ENCODE results near the gene IL3. TPM values are rescaled to one million over a fixed set of nuclear protein-coding genes. Genes with fewer than 3 reads are reported as not detected.

IL3 gene
- total RNA-seq, 1 donor from 2014 or later, result not detected

GRCh38 chr5:132079619-132080018 is 19.2 kb downstream of the IL3 start:
- Mint-ChIP-seq H3K9me3 (ENCODE audit: unreplicated experiment) (peaks cover 7% of the 10 kb centered on the region), H3K4me3 (ENCODE audit: unreplicated experiment) (no peak overlapping the region), H3K27ac (ENCODE audit: unreplicated experiment) (no peak overlapping the region), H3K4me1 (ENCODE audit: low read depth, unreplicated experiment) (no peaks in the 10 kb centered on the region), H3K36me3 (ENCODE audit: unreplicated experiment) (no peaks in the 10 kb centered on the region), H3K27me3 (ENCODE audit: unreplicated experiment) (peaks cover 8% of the 10 kb centered on the region)
- DNase-seq, result no peak
- TF ChIP-seq CTCF (IDR thresholded peaks at IDR 0.05; ENCODE audit: partially characterized antibody, unreplicated experiment), result no peak

- peaks cover 7% of the 10 kb centered on the region for H3K9me3 Mint-ChIP-seq (ENCODE audit: unreplicated experiment)
- TF ChIP-seq CTCF (IDR thresholded peaks at IDR 0.05; ENCODE audit: partially characterized antibody, unreplicated experiment), result no peak
- H3K36me3 Mint-ChIP-seq (ENCODE audit: unreplicated experiment), result no peaks in the 10 kb centered on the region
- H3K27ac Mint-ChIP-seq (ENCODE audit: unreplicated experiment), result no peak overlapping the region
- no peaks in the 10 kb centered on the region for H3K4me1 Mint-ChIP-seq (ENCODE audit: low read depth, unreplicated experiment)
- DNase-seq, result no peak
- H3K27me3 Mint-ChIP-seq (ENCODE audit: unreplicated experiment), result peaks cover 8% of the 10 kb centered on the region
- H3K4me3 Mint-ChIP-seq (ENCODE audit: unreplicated experiment), result no peak overlapping the region
Observed at GRCh38 chr5:132080595-132080994, 20.1 kb downstream of the IL3 start.

GRCh38 chr5:132081458-132081857 is 21.0 kb downstream of the IL3 start:
- H3K27me3 Mint-ChIP-seq (ENCODE audit: unreplicated experiment), result peaks cover 8% of the 10 kb centered on the region
- no peak for TF ChIP-seq CTCF (IDR thresholded peaks at IDR 0.05; ENCODE audit: partially characterized antibody, unreplicated experiment)
- H3K9me3 Mint-ChIP-seq (ENCODE audit: unreplicated experiment), result peaks cover 7% of the 10 kb centered on the region
- DNase-seq, result no peak
- H3K4me3 Mint-ChIP-seq (ENCODE audit: unreplicated experiment), result no peak overlapping the region
- no peaks in the 10 kb centered on the region for H3K4me1 Mint-ChIP-seq (ENCODE audit: low read depth, unreplicated experiment)
- H3K27ac Mint-ChIP-seq (ENCODE audit: unreplicated experiment), result no peak overlapping the region
- H3K36me3 Mint-ChIP-seq (ENCODE audit: unreplicated experiment), result no peaks in the 10 kb centered on the region

- no peak for DNase-seq
- Mint-ChIP-seq H3K4me1 (ENCODE audit: low read depth, unreplicated experiment) (no peaks in the 10 kb centered on the region), H3K27me3 (ENCODE audit: unreplicated experiment) (peaks cover 8% of the 10 kb centered on the region), H3K9me3 (ENCODE audit: unreplicated experiment) (peaks cover 7% of the 10 kb centered on the region), H3K36me3 (ENCODE audit: unreplicated experiment) (no peaks in the 10 kb centered on the region), H3K27ac (ENCODE audit: unreplicated experiment) (no peak overlapping the region), H3K4me3 (ENCODE audit: unreplicated experiment) (no peak overlapping the region)
- TF ChIP-seq CTCF (IDR thresholded peaks at IDR 0.05; ENCODE audit: partially characterized antibody, unreplicated experiment), result no peak
Observed at GRCh38 chr5:132082329-132083023, 22.0 kb downstream of the IL3 start.

- DNase-seq, result no peak
- TF ChIP-seq CTCF (IDR thresholded peaks at IDR 0.05; ENCODE audit: partially characterized antibody, unreplicated experiment), result no peak
- Mint-ChIP-seq H3K4me3 (ENCODE audit: unreplicated experiment) (no peak overlapping the region), H3K36me3 (ENCODE audit: unreplicated experiment) (no peaks in the 10 kb centered on the region), H3K27me3 (ENCODE audit: unreplicated experiment) (peaks cover 8% of the 10 kb centered on the region), H3K4me1 (ENCODE audit: low read depth, unreplicated experiment) (no peaks in the 10 kb centered on the region), H3K27ac (ENCODE audit: unreplicated experiment) (no peak overlapping the region), H3K9me3 (ENCODE audit: unreplicated experiment) (peaks cover 7% of the 10 kb centered on the region)
Observed at GRCh38 chr5:132083071-132083678, 22.7 kb downstream of the IL3 start.

Data from glutamatergic neuron (in vitro differentiated cells).